Measurements from ENCODE around the gene FMNL1.

- TF ChIP-seq CTCF (IDR thresholded peaks at IDR 0.05): no peak
- TF ChIP-seq POLR2A (IDR thresholded peaks at IDR 0.05): no peak
Measured at GRCh38 chr17:45264430-45264829, 42.7 kb downstream of the FMNL1 start.

Measured in body of pancreas (tissue), 4 donors.